DND-41 (cell line): ENCODE results near the gene RAD50.

ENCODE experiments used
- CTCF ChIP-seq: IDR thresholded peaks from 2 replicates; pipeline ENCODE4 v1.5.1; 2012; ENCODE audit warnings: borderline replicate concordance, low read length, moderate library complexity, mild to moderate bottlenecking; ENCODE audit not compliant: poor library complexity, severe bottlenecking; ENCODE audit errors: extremely low read depth
- EZH2 ChIP-seq: IDR thresholded peaks from 3 replicates; pipeline ENCODE4 v1.6.1; 2012; ENCODE audit warnings: borderline replicate concordance, low read depth, mild to moderate bottlenecking, moderate library complexity, low read length, inconsistent platforms; ENCODE audit not compliant: severe bottlenecking

- TF ChIP-seq CTCF (no peak), EZH2 (no peak)
These were observed 16.0 kb upstream of the RAD50 start for GRCh38 chr5:132540764-132541163.
